ENCODE results near the gene ABLIM1. TPM values are rescaled to one million over a fixed set of nuclear protein-coding genes. Genes with fewer than 3 reads are reported as not detected.

ABLIM1 gene
- total RNA-seq, 2 donors from 2014 or later = 359 to 404 TPM

DNA sequence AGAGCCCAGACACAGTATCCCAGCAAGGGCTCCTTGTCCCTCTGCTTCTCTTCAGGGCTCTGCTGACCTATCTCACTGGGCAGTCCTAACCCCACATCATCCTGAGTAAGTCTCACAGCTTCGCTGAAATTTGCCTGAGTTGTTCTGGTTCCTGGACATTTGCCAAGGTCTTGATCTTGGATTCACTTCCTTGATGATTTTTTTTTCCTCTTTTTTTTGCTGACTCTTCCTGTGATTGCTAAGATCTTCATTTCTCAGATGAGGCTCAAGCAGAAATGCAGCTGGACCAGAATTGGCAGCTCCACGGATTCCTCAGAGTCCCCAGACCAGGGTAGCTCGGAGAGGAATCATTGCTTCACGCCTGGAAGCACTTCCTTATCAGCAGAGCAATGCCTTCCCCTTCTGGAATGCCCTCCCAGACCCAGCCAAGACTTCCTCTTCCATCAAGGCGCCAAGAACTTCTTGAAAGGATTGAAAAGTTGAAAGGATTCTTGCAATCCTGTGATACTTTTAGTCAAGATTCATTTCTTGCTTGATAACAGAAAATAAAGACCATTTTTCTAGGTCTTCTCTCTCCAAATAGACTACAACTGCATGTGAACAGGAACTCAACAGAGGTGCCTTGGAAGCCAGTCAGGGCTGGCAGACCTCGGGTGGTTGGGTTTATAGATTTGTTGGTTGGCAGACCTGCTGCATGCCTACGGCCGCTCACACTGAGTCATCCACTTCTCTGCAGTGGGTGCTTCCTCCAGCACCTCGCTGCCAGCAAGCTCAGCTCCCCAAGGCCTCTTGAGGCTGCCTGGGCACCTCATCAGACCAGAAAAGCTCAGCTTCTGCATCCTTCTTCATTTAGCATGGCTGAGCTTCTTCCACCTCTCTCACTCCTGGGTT, 244.9 kb downstream of the ABLIM1 start:
- Histone ChIP-seq H3K4me3 (no peak overlapping the region), H3K36me3 (no peaks in the 10 kb centered on the region), H3K27ac (peak overlapping the region in 1 of 2 donors; percentile 24), H3K27me3 (no peaks in the 10 kb centered on the region), H3K4me1 (peaks cover 0 to 17% of the 10 kb centered on the region in 2 donors), H3K9me3 (no peaks in the 10 kb centered on the region)
- TF ChIP-seq, protein P1, sequence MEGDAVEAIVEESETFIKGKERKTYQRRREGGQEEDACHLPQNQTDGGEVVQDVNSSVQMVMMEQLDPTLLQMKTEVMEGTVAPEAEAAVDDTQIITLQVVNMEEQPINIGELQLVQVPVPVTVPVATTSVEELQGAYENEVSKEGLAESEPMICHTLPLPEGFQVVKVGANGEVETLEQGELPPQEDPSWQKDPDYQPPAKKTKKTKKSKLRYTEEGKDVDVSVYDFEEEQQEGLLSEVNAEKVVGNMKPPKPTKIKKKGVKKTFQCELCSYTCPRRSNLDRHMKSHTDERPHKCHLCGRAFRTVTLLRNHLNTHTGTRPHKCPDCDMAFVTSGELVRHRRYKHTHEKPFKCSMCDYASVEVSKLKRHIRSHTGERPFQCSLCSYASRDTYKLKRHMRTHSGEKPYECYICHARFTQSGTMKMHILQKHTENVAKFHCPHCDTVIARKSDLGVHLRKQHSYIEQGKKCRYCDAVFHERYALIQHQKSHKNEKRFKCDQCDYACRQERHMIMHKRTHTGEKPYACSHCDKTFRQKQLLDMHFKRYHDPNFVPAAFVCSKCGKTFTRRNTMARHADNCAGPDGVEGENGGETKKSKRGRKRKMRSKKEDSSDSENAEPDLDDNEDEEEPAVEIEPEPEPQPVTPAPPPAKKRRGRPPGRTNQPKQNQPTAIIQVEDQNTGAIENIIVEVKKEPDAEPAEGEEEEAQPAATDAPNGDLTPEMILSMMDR (IDR thresholded peaks at IDR 0.05) = no peak
- DNase-seq (ENCODE audit: low spot score) = no peak

DNA sequence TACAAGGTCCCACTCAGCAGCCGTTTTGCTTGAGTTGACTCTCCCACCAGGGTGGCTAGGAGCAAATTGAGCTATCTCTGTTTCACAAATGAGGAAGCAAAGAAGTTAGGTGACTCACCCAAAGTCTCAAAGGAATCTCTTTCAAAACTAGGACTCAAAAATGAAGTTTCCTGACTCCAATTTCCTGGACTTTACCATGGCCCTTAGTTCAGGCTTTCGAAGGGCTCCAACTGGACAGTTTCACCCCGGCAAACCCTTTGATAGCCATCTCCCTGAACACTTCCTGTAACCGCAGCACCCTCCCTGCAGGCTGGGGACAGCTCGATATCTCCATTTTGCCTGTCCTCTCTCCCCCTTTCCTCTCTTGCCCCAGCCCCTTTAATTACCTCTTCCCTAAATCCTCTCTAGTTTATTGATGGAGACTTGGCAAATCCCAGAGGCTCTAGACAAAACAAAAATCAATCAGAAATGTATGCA, 249.1 kb downstream of the ABLIM1 start:
- Histone ChIP-seq H3K36me3 (no peaks in the 10 kb centered on the region), H3K27ac (no peak overlapping the region), H3K4me3 (no peak overlapping the region), H3K27me3 (no peaks in the 10 kb centered on the region), H3K4me1 (peaks cover 0 to 19% of the 10 kb centered on the region in 2 donors), H3K9me3 (no peaks in the 10 kb centered on the region)
- TF ChIP-seq, protein P1 (IDR thresholded peaks at IDR 0.05) = no peak
- no peak for DNase-seq (ENCODE audit: low spot score)

DNA sequence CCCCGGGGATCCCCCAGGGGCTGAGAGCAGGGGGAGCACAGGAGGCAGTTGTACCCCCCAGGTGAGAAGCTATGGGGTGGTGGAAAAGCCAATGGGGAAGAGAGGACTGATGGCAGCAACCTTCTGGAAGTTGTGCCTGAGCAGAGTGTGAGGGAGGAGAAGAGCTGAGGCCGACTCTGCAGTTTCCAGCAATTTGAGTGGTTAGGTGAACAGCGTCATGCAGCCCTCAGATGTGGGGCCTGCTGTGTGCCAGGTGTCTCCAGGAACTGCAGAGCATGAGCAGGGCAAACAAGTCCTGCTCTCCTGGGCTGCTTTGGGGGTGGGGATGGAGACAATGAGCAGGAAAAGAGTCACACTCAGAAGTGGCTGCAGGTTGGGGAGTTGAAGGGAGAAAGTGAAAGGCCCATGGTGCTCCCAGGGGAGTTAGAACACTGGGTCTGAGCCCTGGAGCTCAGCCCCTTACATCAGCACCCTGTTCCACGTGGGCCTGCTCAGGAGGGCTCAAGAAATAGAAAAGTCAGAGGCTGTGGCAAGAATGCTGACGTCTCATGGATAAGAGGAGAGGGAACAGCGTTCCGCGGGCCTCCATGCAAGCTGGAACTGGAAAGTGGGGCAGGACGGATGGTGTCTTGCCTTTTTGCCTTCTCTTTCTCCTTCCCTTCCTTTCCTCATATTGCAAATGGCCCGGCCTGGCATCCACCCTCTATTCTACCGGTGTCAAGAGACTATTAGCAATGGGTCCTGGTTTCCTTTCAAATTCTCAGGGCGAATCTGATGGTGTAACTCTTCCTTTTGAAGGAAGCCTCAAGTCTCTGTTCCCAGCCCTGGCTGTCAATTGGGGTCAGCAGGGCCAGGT, 249.7 kb downstream of the ABLIM1 start:
- no peak for DNase-seq (ENCODE audit: low spot score)
- no peaks in the 10 kb centered on the region for H3K36me3 ChIP-seq
- no peak overlapping the region for H3K4me3 ChIP-seq
- no peaks in the 10 kb centered on the region for H3K9me3 ChIP-seq
- no peak overlapping the region for H3K27ac ChIP-seq
- TF ChIP-seq, protein P1 (IDR thresholded peaks at IDR 0.05) = no peak
- H3K4me1 ChIP-seq = peaks cover 0 to 22% of the 10 kb centered on the region in 2 donors
- no peaks in the 10 kb centered on the region for H3K27me3 ChIP-seq

DNA sequence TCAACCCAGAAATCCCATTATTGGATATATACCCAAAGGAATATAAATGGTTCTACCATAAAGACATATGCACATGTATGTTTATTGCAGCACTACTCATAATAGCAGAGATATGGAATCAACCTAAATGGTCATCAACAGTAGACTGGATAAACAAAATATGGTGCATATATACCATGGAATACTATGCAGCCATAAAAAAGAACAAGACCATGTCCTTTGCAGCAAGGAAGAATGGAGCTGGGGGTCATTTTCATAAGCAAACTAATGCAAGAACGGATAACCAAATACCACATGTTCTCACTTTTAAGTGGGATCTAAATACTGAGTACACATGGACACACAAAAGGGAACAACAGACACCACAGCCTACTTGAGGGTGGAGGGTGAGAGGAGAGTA, 251.6 kb downstream of the ABLIM1 start:
- TF ChIP-seq, protein P1 (IDR thresholded peaks at IDR 0.05) = no peak
- Histone ChIP-seq H3K27me3 (no peaks in the 10 kb centered on the region), H3K9me3 (no peaks in the 10 kb centered on the region), H3K36me3 (no peaks in the 10 kb centered on the region), H3K27ac (no peak overlapping the region), H3K4me3 (no peak overlapping the region), H3K4me1 (peaks cover 0 to 21% of the 10 kb centered on the region in 2 donors)
- no peak for DNase-seq (ENCODE audit: low spot score)

DNA sequence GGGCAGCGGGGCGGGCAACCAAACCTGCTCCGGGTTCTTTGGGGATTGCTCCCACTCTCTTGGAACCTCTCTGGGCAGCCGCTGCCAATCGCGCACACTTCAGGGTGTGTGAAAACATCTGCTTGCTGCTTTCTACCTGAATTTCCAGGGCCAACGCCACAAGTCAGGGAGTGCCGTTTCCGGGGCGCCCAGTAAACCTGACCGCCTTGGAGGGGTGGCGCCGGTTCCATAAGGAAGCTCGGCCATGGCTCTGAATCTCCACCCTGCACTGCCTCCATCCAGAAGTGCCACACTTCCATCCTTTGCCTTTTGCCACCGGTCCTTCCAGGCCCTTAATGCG, 253.1 kb downstream of the ABLIM1 start:
- H3K9me3 ChIP-seq = no peaks in the 10 kb centered on the region
- H3K4me1 ChIP-seq = peaks cover 0 to 35% of the 10 kb centered on the region in 2 donors
- H3K27me3 ChIP-seq = no peaks in the 10 kb centered on the region
- H3K36me3 ChIP-seq = no peaks in the 10 kb centered on the region
- H3K27ac ChIP-seq = peak overlapping the region in 1 of 2 donors; percentile 67
- TF ChIP-seq, protein P1 (IDR thresholded peaks at IDR 0.05) = no peak
- peak overlapping the region in 1 of 2 donors; percentile 56 for H3K4me3 ChIP-seq
- DNase-seq (ENCODE audit: low spot score) = no peak
